Fibroblast of villous mesenchyme (primary cell): ENCODE measurements around the gene P2RY6. TPM values are rescaled to one million over a fixed set of nuclear protein-coding genes. Genes with fewer than 3 reads are reported as not detected.

Source experiments
- DNase-seq: peaks from one replicate; pipeline ENCODE4 v3.0.0-alpha.2; 2010; ENCODE audit warnings: low read depth
- H3K4me3 ChIP-seq: 2 replicates; pipeline ENCODE4 v1.5.1; 2011; ENCODE audit warnings: low read depth, mild to moderate bottlenecking, low read length
- total RNA-seq: library from RNA; depleted of rRNA; stranded (reverse); fragments of >200 nt; gene quantifications from 2 replicates; pipeline ENCODE4 v1.2.3, GENCODE V29; 2012
- TF ChIP-seq, protein P1 (sequence below): IDR thresholded peaks from 2 replicates; pipeline ENCODE4 v1.5.1; 2012; ENCODE audit warnings: low read depth, mild to moderate bottlenecking, low read length; ENCODE audit not compliant: insufficient read depth

The P2RY6 gene
- total RNA-seq, 1 donor, result not detected

GRCh38 chr11:73243093-73243485 lies 29.0 kb upstream of the P2RY6 start:
- TF ChIP-seq, protein P1, sequence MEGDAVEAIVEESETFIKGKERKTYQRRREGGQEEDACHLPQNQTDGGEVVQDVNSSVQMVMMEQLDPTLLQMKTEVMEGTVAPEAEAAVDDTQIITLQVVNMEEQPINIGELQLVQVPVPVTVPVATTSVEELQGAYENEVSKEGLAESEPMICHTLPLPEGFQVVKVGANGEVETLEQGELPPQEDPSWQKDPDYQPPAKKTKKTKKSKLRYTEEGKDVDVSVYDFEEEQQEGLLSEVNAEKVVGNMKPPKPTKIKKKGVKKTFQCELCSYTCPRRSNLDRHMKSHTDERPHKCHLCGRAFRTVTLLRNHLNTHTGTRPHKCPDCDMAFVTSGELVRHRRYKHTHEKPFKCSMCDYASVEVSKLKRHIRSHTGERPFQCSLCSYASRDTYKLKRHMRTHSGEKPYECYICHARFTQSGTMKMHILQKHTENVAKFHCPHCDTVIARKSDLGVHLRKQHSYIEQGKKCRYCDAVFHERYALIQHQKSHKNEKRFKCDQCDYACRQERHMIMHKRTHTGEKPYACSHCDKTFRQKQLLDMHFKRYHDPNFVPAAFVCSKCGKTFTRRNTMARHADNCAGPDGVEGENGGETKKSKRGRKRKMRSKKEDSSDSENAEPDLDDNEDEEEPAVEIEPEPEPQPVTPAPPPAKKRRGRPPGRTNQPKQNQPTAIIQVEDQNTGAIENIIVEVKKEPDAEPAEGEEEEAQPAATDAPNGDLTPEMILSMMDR, result no peak
- DNase-seq, result no peak

GRCh38 chr11:73244589-73245240 lies 27.4 kb upstream of the P2RY6 start:
- H3K4me3 ChIP-seq, result no peak overlapping the region
- no peak for DNase-seq
- TF ChIP-seq, protein P1, result no peak

More at GRCh38 chr11:73243093-73243485, 29.0 kb upstream of the P2RY6 start:
- H3K4me3 ChIP-seq, result no peak overlapping the region

DNA sequence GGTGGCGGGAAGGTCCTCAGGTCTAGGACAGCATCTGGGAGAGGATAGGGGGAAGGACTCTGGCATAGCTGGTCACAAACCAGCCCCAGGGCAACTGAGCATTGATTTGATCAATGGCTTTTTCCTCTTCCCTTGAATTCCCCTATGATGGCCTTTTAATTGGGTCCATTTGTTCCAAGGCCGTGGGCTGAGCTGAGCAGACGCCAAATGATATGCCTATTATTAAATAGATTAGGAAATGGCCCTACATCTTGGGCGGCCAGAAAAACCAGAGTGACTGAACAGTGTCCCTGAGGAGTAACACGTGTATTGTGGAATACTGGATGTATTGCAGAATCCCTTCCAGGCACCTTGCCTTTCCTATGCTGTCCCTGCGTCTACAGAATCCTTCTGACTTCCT lies 26.7 kb upstream of the P2RY6 start:
- TF ChIP-seq, protein P1, result no peak
- H3K4me3 ChIP-seq, result no peak overlapping the region
- no peak for DNase-seq

DNA sequence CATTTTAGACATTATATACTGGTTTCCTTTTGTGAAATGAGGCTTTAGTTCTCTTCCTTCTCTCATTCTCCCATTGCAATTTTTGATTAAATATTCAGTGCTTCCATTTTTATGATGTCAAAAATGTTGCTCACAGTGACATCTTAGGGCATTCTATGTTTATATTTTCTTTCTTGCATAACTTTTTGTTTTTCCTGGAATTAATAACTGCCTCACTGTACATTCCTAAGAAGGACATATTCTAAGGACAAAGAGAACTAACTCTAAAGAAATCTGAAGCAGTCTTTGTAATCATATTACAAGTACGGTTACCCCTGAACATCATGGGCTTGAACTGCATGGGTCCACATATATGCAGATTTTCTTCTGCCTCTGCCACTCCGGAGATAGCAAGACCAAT lies 25.8 kb upstream of the P2RY6 start:
- TF ChIP-seq, protein P1, result no peak
- no peak overlapping the region for H3K4me3 ChIP-seq
- DNase-seq, result no peak

DNA sequence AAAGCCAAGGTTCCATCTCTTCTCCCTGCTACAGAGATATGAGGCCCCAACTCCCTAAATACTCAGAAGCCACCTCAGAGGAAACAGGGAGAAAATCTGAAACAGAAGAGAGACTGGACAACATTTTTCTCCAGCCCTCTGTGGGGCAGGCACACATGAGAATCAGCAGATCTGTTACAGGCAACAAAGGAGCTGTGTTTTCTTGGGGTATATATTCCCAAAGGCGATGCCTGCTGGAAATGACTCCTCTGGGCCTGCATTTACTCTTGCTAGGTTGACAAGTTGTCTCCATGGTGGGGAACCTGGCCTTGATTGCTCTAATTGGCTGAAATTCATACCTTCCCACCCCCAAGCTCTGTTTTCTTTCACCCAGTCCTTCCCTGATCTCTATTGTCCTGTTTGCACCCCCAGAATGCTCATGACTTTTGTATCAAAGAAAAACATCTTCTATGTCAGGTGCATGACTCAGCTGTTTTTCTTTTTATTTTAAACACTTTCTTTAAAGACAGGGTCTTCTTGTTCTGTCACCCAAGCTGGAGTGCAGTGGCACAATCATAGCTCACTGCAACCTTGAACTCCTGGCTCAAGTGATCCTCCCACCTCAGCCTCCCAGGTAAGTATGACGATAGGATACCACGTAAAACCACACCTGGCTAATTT lies 23.5 kb upstream of the P2RY6 start:
- TF ChIP-seq, protein P1, result no peak
- H3K4me3 ChIP-seq, result no peak overlapping the region
- no peak for DNase-seq

DNA sequence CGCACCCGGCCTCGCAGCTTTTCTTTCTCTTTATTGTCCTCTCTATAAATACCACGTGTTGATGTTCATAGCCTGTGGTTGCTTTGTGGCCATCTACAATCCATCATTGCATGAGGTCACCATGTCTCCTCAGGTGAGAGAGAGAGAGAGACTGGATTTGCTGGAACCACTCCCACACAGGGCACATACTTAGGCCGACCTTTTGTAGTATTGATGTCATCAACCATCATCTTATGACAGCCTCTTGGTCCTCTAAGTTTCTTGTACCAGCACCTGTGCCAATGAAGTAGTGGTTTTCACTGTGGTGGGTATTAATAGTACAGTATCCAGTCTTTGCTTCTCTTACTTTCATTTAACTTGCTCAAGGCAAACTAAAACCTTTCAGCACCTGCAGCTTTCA lies 22.8 kb upstream of the P2RY6 start:
- TF ChIP-seq, protein P1, result no peak
- DNase-seq, result no peak
- H3K4me3 ChIP-seq, result no peak overlapping the region
